ENCODE results near the gene ABLIM3.
A peak's percentile ranks its signal among the peaks of the same experiment; 100 is the strongest.

The ABLIM3 gene

DNA sequence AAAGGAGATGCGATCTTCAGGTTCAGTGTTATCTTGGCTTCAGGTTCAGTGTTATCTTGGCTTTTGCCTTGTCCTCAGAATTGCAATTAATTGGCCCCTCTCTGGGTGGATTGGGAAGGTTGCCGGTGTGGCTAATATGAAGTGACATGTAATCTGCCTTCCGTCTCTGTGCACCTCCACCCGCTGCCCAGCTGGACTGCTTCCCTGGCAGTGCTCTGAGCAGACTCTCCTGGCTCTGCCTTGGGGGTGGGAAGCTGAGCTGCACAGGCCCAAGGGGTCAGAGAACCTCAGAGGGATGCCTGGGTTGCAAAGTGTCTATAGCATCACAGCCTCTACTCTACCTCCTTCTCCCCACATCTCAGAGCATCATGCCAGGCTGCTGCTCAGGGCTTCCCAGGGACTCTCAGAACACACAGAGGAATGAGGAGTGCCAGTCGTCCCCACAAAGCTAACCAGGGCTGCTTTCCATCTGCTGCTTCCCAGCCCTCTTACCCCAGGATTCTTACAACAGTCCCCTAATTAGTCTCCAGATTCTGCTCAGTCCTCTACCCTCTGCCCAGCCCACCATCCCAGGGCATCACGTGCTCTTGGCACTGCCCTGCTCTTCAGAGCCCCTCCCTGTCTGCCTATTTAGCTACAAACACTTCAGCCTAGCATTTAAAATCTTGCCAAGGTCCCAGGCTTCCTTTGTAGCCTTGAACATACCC, 76.0 kb downstream of the ABLIM3 start:
- DNase-seq (ENCODE audit: low read depth, low spot score), result no peak

DNA sequence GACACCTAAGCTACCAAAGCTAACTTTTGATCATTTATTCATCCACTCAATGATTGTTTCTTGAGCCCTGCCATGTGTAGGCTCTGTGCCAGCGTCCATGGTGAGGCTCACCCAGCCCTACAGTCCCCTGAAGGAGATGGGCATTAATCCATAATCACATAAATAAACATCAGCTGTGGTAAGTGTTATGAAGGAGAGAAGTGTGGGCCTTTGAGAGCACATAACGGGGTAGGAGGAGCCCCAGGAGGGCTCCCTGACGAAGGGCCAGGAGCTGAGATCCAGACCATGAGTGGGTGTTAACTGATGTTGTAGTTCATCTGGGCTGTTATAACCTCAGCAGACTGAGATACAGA, 76.5 kb downstream of the ABLIM3 start:
- DNase-seq (ENCODE audit: low read depth, low spot score), result no peak

DNA sequence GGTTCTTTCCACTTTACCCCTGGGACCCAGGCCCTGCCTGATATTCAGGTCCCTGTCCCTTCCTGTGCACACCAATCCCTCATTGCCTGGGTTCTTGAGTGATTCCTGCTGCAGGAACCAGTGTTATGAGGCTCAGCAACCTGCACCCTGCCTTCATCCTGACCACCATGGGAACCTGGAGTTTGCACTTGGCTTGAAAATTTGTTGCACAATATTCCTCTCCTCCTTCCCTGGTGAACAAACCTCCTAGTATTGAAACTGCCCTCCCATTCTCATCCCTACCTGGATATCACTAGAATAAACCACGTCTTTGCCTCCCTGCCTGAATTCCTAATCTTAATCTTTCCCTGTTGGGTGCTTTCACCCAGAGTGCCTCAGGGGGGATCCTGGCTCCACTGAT, 78.3 kb downstream of the ABLIM3 start:
- DNase-seq (ENCODE audit: low read depth, low spot score), result no peak

DNA sequence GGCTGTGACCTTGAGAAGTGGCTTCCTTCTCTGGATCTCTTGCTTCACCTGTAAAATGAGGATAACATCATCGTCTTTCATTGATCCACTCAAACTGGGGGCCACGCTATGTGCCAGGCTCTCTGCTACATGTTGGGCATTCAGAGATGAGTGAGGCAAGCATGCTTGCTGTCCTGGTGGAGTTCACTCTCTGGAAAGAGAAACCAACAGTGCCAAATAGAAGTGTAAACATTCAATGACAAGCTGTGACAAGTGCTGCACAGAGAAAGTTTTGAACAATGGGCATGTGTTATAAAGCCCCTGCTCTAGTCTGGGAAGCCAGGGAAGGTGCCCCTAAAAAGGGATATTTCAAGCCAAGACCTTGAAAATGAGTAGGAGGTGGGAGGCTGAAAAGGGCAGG, 79.5 kb downstream of the ABLIM3 start:
- no peak for DNase-seq (ENCODE audit: low read depth, low spot score)

DNA sequence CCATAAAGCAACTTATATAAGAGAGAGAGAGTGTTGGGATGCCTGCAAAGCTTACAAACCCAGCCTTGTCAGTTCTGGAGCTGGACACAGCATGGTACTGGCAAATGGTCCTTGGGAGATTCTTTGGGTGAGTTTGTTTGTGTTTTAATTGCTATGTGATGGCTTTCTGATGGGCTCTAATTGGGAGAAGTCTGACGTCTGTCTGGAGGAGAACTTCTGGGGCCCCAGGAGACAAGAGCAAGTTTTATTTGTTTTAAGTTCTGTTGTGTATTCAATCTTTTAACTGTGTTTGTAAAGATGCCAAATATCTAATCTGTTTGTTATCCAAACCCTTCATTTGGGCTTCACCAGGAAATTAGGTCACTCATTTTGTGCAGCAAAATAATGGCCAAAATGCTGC, 80.0 kb downstream of the ABLIM3 start:
- no peak for DNase-seq (ENCODE audit: low read depth, low spot score)

DNA sequence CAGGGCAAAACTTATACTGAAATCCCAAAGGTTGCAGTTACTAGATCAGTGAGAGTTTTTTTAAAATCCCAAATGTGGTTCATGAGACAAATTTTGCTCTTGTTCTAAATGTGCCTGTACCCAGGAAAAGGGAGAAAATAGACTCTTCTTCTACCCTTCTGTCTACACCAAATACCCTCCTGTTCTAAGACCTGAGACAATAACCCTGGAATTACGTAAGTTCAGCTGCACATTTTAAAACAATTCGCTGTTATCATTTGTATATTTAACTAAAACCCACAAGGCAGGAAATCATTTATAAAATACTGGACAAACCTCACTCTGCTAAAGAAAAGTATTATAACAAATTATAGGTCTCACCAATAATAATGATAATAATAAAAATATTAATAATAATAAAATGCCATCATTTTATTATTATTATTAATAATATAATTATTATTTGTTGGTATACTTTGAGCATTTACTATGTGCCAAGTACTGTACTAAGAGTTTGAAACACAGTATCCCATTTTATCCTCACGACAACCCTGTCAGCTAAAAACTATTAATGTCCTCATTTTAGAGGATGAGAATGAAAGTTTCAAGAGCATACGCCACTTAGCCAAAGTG, 80.5 kb downstream of the ABLIM3 start:
- DNase-seq (ENCODE audit: low read depth, low spot score), result no peak

DNA sequence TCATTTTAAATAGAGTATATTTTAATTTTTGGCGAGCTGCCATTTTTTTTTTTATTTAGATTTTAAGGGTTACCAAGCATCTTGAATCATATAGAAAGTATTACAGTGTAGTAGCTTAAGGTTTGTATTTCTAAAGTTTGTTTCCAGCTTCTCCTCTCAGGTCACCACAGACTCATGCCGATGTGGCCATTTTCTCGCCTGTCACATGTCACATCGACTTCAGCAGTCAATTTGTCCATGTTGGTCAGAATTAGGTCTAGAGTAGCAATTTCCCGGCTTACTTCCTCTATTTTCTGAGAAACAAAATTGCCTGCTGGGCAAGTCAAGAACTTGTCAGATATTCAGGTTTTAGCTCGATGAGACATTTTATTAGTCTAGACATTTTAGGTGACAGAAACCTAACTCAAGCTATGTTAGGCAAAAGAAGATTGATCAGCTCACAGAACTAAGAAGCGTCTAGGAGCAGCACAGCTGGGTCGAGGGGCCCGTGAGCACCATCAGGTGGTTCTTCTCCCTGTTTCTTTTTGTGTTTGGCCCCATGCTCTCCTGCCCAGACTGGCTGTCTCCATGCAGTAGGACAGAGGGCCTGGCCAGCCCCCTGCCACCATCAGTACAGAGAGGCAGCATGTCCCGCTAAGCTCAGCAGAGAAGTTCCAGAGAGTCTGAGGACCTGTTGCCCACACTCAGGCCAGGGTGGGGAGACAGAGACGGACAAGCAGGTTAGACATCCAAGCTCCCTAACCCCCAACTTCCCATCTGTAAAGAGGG, 82.0 kb downstream of the ABLIM3 start:
- no peak for DNase-seq (ENCODE audit: low read depth, low spot score)

DNA sequence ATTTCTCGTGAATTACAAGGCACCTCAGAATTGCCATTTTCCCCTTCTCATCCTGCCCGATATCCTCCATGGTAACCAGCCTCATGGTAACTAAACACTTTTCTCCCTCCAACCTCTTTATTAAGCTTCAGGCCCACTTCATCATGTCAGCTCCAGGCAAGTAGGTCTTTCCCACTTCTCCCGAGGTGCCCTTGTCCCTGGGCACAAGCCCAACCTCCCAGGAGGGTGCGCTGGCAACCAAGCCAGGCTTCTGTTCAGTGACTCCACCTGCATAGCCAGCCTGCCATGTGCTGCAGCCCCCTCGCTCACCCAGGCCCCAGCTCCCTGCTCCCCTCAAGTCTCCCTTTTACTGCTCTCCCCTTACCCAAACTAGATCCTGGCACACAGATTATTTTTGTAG, 83.0 kb downstream of the ABLIM3 start:
- DNase-seq (ENCODE audit: low read depth, low spot score), result no peak

DNA sequence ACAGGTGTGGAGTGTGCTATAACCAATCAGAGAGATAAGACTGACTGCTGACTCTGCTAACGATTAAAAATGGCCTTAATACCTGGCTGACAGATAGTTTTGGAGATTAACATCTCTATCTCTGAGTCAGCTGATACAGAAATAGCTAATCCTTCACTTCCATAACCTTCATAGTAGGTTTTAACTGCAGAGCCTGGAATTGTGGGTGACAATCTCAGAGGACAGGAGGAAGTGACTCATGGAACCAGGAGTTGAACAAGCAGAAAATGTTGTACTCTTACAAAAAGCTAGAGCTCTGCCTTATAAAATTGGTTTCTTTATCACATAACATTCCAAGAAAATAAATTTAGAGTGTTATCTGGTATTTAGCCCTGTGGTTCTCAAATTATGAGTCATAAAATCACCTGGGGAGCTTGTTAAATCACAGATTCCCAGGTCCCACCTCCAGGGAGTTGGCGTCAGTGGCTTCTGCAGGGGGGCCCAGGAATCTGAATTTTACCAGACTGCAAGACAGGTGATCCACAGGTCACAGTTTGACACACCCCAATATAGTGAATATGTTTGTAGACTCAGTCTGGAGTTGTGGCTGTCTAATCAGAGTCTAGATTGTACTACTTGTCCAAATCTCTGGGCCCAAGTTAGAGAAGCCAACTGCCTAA, 86.0 kb downstream of the ABLIM3 start:
- no peak for DNase-seq (ENCODE audit: low read depth, low spot score)

DNA sequence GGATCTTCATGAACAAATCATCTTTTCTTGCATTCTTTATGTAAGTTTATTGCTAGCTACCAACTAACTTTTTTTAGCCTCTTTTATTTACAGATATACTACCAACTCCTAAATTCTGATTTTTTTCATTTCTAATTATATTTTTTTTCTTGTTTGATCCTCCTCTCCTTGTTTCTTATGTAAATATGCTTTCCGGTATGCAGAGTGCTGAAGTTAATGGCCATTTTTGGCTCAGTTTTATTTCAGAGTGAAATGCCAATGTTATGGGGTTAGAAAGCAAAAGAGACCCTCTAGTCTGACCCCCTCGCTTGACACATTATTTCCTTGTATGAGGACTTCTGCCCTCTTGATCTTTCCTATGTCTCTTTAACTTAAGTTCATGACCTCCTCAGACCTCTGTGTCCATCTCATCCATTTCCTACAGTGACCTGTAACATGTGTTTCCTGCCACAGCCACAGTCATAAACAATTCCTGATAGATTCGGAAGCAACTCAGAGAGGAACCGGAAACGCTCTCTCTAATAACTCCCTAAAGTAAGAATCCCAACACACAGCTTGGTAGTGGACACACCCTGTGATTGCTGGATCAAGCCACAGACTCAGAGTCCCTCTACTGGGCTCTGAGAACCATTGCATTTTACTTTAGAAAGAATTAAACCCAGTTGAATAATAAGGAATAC, 87.5 kb downstream of the ABLIM3 start:
- DNase-seq (ENCODE audit: low read depth, low spot score), result no peak

DNA sequence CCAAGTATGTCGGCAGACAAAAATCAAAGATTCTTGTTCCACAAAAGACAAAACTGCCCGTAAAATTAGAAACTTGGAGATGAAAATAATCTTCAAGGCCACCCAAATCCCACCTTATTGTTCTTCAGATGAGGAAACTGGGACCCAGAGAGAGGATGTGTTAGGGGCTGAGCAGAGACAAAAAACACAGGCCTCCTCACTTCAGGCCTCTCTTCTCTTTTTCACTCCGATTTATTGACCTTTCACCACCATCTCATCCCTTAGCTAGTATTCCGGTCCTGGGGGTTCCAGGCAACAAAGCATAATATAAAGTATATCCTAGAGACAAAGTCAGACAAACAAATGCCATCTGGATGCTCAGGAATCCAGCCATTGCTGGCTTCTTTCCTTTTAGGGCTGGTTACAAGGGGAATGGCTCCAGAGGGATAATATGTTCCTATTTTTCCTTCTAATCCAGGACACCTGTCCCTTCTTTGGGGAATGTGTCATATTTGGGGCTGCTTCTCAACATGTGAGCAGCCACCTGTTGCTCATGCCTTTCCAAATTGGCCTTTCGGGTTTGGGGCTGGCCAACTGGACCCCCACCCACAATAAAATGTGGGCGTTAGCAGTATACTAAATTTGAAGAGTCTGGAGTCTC, 88.1 kb downstream of the ABLIM3 start:
- DNase-seq (ENCODE audit: low read depth, low spot score), result no peak

DNA sequence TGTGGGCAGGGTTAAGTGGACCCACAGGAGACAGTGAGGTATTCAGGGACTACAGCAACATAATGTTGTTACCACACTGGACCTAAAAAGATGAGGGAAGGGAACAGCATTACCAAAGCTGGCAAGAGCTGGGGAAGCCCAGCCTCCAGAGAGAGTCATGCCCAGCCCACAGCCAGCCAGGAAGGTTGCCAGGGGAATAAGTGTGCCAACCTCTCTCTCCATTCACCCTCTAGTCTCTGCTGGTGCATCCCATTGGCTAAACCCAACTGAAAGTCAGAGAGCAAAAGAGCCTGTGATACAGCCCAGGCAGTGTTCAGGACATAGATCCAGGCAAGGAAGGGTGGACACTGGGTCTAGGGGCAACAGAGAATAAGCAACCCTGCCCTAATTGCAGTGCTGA, 94.5 kb downstream of the ABLIM3 start:
- DNase-seq (ENCODE audit: low read depth, low spot score), result no peak

DNA sequence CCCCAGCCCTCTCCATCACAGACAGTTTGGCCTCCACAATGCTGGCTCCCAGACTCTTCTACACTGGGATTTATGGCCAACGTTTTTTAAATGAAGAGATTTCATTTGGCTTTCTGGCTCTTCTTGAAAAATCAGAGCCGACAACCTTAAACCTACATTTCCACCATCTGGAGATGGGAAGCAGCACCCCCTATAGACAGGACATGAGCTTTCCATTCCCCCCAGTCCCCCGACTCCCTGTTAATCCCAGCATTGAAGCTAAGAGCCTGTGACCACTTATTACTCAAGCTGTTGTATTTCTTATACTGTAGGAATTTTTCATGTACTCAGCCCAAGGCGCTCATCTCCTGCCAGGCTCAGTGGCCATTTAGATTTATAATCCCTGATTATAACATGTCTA, 96.4 kb downstream of the ABLIM3 start:
- DNase-seq (ENCODE audit: low read depth, low spot score), result no peak

DNA sequence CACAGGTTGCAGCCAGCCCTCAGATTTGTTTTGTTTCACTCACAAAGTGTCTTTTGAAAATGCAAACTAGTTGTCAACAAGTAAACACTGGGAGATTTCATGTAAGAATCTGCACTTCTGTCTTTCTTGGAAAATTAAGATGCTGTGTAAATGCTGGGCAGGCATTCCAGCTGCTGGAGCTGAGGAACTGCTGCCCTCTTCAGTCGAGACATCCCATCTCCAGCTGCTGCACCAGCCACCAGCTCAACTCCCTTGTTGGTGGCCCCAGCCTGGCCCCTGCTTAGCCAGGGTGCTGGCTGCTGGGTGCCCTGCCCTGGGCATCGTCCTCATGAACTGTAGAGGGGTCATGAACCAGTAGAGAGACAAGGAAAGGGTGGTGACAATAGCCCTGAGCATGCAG, 97.2 kb downstream of the ABLIM3 start:
- no peak for DNase-seq (ENCODE audit: low read depth, low spot score)

DNA sequence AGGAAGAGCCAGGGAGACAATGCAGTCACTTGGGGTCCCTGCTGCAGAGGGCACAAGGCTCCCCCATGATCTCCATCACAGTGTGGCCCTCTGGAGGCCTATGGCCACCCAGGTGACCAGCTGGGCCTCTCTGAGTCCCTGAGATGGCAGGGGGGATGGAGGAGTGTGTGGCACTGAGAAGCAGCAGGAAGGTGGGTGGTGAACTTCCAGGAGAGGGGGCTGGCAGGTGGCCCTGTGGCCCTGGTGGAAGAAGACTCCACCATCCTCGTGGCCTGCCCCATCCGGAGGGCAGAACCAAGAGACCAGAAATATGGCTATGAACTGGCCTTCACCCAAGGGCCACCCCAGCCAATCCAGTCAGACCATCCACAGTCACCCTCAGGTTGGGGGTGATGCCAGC, 98.6 kb downstream of the ABLIM3 start:
- no peak for DNase-seq (ENCODE audit: low read depth, low spot score)

DNA sequence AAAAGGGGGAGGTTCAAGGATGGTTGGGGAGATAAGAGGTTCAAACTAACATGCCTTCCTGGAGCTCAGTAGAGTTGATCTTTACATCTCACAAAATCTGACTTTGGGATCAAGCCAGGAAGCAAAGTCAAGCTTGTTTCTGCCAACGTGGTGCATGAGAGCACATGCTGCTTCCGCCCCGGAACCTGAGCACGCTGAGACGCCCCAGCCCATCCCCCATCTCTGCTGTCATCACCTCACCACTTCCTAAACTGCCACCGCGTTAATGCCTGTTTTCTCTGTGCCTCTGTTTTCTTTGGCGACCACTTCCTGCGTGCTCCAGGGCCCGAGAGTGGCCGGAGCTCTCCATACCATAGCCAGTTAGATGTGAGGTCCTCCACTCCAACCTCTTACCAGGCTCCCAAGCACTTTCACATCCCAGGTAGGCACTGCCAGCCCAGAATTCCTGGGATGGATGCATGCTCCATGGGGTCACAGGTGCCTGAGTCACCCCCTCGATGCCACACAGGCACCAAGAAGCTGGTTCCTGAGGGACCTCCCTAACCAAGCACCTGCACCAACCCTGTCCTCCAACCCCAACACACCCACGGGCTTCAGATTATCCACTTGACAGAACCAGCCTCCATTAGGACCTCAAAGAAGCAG, 99.2 kb downstream of the ABLIM3 start:
- no peak for DNase-seq (ENCODE audit: low read depth, low spot score)

DNA sequence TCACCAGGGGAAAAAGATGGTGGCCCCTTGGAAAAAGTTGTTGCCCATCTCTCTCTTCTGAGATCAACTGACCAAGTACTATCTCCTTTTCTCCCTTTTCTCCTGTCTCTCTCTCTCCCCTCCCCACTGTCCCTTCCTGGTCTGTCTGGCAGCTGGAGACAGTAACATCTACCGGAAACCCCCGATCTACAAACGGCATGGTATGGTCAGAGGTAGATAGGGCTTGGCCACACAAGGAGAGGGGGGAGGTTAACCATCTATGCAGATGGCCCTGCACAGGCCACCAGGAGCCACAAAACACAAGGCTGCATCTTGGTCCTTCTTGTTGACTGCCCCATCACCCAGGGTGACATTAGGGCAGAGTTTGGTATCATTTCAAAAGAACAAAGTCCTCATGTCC, 101.0 kb downstream of the ABLIM3 start:
- DNase-seq (ENCODE audit: low read depth, low spot score), result no peak

DNA sequence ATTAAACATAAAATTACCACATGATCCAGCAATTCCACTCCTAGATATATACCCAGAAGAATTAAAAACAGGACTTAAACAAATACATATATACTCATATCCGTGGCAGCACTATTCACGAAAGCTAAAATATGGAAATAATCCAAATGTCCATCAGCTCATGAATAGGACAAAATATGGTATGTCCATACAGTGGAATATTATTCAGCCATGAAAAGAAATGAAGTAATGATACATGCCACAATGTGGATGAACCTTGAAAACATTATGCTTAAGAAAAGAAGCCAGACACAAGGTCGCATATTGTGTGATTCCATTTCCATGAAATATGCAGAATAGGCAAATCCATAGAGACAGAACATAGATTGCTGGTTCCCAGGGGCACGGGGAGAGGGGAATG, 105.6 kb downstream of the ABLIM3 start:
- no peak for DNase-seq (ENCODE audit: low read depth, low spot score)

DNA sequence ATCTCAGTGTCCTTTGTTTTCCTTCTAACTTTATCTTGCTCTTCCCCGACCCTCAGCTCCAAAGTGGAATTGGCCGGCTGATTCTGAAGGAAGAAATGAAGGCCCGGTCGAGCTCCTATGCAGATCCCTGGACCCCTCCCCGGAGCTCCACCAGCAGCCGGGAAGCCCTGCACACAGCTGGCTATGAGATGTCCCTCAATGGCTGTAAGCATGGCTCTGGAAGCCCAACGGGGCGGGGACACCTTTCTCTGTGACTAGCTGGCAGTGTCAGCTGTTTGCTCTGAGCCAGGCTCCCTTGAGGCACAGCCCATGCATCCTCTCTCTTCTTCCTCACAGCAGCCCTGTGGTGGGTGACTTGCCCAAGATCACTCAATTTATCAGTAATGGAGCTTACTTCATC, 106.4 kb downstream of the ABLIM3 start:
- no peak for DNase-seq (ENCODE audit: low read depth, low spot score)

DNA sequence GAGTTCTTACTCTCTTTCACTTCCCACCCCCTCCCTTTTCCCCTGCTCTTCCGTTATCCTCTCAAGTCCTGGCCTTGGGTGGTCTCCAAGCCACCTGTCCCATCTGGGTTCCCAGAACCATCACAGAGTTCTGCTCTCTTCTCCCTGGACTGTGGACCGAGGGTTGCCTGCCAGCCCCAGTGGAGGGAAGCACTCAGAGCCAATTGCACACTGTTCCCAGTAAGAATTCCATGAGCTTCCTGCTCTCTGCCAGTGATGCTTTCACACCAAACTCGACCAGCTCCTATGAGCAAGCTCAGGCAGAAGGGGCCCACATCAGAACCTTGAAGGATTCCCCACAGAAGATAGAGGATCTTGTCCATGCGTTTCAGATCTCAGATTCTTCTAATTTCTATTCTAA, 110.3 kb downstream of the ABLIM3 start:
- no peak for DNase-seq (ENCODE audit: low read depth, low spot score)

DNA sequence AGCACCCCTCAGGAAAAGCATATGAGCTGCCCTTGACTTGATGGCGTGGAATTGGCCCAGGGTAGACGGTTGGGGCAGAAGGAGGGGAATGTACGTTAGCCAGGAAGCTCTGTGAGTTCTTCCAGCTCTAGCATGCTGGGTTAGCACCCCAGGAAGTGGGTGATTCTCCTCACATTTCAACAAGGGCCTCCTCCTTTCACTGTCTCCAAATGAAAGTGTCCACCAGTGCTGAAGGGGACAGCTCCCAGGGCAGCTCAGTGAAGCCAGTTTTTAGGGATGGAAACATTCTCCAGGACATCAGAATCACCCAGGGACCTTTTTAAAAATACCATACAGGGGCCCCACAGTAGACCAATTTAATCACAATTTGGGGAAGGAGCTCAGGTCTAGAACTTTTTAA, 113.2 kb downstream of the ABLIM3 start:
- peak; percentile 25 for DNase-seq (ENCODE audit: low read depth, low spot score)
